Breast epithelium (tissue), 3 donors: Measurements from ENCODE around the gene ST6GALNAC2.
"Not testable (repeated sequence)": the region's sequence is repeated elsewhere in the genome, so short reads cannot be mapped to it uniquely, and the experiment has no call there.

Source experiments
- POLR2A ChIP-seq: fragments of 450-650 bp; IDR thresholded peaks from one replicate; pipeline ENCODE4 v1.6.1; 2016; ENCODE audit warnings: antibody characterized with exemption, mild to moderate bottlenecking, moderate library complexity
- TF ChIP-seq, protein P1 (sequence below), 3 donors: fragments of 450-650 bp; IDR thresholded peaks; one replicate each; pipeline ENCODE4 v1.5.1; 2016 to 2017; ENCODE audit warnings: antibody characterized with exemption in 3 of 3, mild to moderate bottlenecking in 3 of 3, moderate library complexity in 3 of 3

- TF ChIP-seq, protein P1, sequence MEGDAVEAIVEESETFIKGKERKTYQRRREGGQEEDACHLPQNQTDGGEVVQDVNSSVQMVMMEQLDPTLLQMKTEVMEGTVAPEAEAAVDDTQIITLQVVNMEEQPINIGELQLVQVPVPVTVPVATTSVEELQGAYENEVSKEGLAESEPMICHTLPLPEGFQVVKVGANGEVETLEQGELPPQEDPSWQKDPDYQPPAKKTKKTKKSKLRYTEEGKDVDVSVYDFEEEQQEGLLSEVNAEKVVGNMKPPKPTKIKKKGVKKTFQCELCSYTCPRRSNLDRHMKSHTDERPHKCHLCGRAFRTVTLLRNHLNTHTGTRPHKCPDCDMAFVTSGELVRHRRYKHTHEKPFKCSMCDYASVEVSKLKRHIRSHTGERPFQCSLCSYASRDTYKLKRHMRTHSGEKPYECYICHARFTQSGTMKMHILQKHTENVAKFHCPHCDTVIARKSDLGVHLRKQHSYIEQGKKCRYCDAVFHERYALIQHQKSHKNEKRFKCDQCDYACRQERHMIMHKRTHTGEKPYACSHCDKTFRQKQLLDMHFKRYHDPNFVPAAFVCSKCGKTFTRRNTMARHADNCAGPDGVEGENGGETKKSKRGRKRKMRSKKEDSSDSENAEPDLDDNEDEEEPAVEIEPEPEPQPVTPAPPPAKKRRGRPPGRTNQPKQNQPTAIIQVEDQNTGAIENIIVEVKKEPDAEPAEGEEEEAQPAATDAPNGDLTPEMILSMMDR (IDR thresholded peaks at IDR 0.05) = not testable (repeated sequence)
- TF ChIP-seq POLR2A = not testable (repeated sequence)
Measured at GRCh38 chr17:76527016-76527415, 58.6 kb downstream of the ST6GALNAC2 start.
